ENCODE measurements around the gene POU2F3. TPM values are rescaled to one million over a fixed set of nuclear protein-coding genes. Genes with fewer than 3 reads are reported as not detected.
A peak's percentile ranks its signal among the peaks of the same experiment; 100 is the strongest.

POU2F3 gene
- total RNA-seq, 2 donors from 2014 or later = 0.19 to 0.33 TPM

- DNase-seq (ENCODE audit: low spot score) = no peak
- intact Hi-C loops (cut with DNase I) = loop anchor here in 1 of 2 donors (5.0 kb wide), 2 partner anchors 73 to 643 kb away; no protein-coding TSS in a partner anchor
Measured at GRCh38 chr11:120344302-120345004, 104.5 kb downstream of the POU2F3 start.

- no peak for DNase-seq (ENCODE audit: low spot score)
- intact Hi-C loops (cut with DNase I) = loop anchor here in 1 of 2 donors (5.0 kb wide), 1 partner anchor 641 kb away; no protein-coding TSS in a partner anchor
Measured at GRCh38 chr11:120346233-120346632, 106.3 kb downstream of the POU2F3 start.

- DNase-seq (ENCODE audit: low spot score) = no peak
- intact Hi-C loops (cut with DNase I) = loop anchor here in 1 of 2 donors (10.0 kb wide), 1 partner anchor 64 kb away; no protein-coding TSS in a partner anchor
Measured at GRCh38 chr11:120350637-120351036, 110.7 kb downstream of the POU2F3 start.

GRCh38 chr11:120352405-120352804 lies 112.5 kb downstream of the POU2F3 start:
- peak; percentile 26 for DNase-seq (ENCODE audit: low spot score)

GRCh38 chr11:120354068-120354467 lies 114.1 kb downstream of the POU2F3 start:
- intact Hi-C loops (cut with DNase I) = loop anchor here in 1 of 2 donors (10.0 kb wide), 1 partner anchor 61 kb away; no protein-coding TSS in a partner anchor
- DNase-seq (ENCODE audit: low spot score) = no peak

More at GRCh38 chr11:120352405-120352804, 112.5 kb downstream of the POU2F3 start:
- intact Hi-C loops (cut with DNase I) = loop anchor here in 1 of 2 donors (10.0 kb wide), 1 partner anchor 62 kb away; no protein-coding TSS in a partner anchor

- DNase-seq (ENCODE audit: low spot score) = no peak
- intact Hi-C loops (cut with DNase I) = loop anchor here in 1 of 2 donors (10.0 kb wide), 1 partner anchor 60 kb away; no protein-coding TSS in a partner anchor
Measured at GRCh38 chr11:120354779-120355178, 114.8 kb downstream of the POU2F3 start.

GRCh38 chr11:120357620-120358019 lies 117.7 kb downstream of the POU2F3 start:
- DNase-seq (ENCODE audit: low spot score) = no peak

GRCh38 chr11:120358729-120359128 lies 118.8 kb downstream of the POU2F3 start:
- intact Hi-C loops (cut with DNase I) = loop anchor here in 1 of 2 donors (10.0 kb wide), 1 partner anchor 56 kb away; no protein-coding TSS in a partner anchor
- no peak for DNase-seq (ENCODE audit: low spot score)

More at GRCh38 chr11:120357620-120358019, 117.7 kb downstream of the POU2F3 start:
- intact Hi-C loops (cut with DNase I) = loop anchor here in 1 of 2 donors (10.0 kb wide), 1 partner anchor 57 kb away; no protein-coding TSS in a partner anchor

GRCh38 chr11:120363436-120363835 lies 123.5 kb downstream of the POU2F3 start:
- DNase-seq (ENCODE audit: low spot score) = no peak
- intact Hi-C loops (cut with DNase I) = no loop called here

- intact Hi-C loops (cut with DNase I) = no loop called here
- no peak for DNase-seq (ENCODE audit: low spot score)
Measured at GRCh38 chr11:120365512-120365911, 125.6 kb downstream of the POU2F3 start.

Other genes with a start within 250 kb of the POU2F3 start
- gene TRIM29, start 102.0 kb upstream of the POU2F3 start, total RNA-seq = 1 to 10 TPM; 8.5 to 8.7 TPM
- gene OAF, start 29.1 kb upstream of the POU2F3 start, total RNA-seq = 10 to 100 TPM; 44.1 to 82.6 TPM
- gene TLCD5, start 85.2 kb downstream of the POU2F3 start, total RNA-seq = 1 to 10 TPM; 4.9 to 6.0 TPM
- 100 to 1,000 TPM in 1 of 2 donors, 10 to 100 TPM in 1; 77.6 to 101 TPM for gene ARHGEF12, start 96.3 kb downstream of the POU2F3 start, total RNA-seq